ENCODE data around the gene OR1N1.

The OR1N1 gene

DNA sequence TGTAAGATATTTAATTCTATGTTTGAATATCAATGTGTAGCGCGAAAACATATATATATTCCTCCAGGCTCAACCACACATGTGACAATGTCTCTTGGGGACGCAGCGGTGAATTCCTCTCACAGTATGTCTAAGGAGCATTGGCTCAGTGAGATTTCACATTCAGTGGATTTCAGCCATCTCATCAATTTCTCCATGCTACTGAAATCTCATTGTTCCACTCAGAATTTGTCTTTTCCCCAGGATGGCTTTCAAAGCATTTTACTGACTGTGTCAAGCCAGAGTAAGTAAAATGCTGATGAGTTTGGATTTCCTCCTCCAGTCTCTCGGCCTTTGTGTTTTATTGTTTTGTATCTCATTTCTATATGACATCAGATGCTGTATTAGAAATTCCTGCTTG lies 48.0 kb downstream of the OR1N1 start:
- Histone ChIP-seq H3K36me3 (ENCODE audit: control insufficient read depth, insufficient read depth, low read length) (no peaks in the 10 kb centered on the region), H3K4me3 (replicated peaks; ENCODE audit: low read depth, low read length) (no peak overlapping the region), H3K27me3 (replicated peaks; ENCODE audit: control insufficient read depth, insufficient read depth, low read length) (peaks cover 2% of the 10 kb centered on the region; the same call in 1 of the 2 replicates)
- DNase-seq (ENCODE audit: extremely low read depth, insufficient read length) = no peak
- TF ChIP-seq, protein P1, sequence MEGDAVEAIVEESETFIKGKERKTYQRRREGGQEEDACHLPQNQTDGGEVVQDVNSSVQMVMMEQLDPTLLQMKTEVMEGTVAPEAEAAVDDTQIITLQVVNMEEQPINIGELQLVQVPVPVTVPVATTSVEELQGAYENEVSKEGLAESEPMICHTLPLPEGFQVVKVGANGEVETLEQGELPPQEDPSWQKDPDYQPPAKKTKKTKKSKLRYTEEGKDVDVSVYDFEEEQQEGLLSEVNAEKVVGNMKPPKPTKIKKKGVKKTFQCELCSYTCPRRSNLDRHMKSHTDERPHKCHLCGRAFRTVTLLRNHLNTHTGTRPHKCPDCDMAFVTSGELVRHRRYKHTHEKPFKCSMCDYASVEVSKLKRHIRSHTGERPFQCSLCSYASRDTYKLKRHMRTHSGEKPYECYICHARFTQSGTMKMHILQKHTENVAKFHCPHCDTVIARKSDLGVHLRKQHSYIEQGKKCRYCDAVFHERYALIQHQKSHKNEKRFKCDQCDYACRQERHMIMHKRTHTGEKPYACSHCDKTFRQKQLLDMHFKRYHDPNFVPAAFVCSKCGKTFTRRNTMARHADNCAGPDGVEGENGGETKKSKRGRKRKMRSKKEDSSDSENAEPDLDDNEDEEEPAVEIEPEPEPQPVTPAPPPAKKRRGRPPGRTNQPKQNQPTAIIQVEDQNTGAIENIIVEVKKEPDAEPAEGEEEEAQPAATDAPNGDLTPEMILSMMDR (IDR thresholded peaks at IDR 0.05; ENCODE audit: insufficient read depth, low read length, poor library complexity, severe bottlenecking) = no peak

DNA sequence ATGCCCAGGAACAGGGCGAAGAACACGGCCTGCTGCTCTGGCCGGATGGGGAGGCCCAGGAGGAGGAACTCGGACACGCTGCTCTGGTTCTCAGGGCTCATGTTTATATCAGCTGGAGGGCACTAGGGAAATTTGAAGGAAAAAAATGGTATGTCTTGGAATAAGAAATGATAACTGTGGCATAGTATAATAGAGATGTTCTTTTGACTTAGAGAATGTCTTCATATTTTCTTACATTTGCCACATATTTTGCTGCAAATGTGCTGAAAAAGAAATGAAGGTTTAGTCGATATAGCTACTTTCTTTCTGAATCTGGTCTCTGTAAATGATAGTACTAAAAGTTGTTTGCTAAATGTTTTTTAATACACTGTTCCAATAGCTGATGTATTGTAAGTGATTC lies 49.3 kb downstream of the OR1N1 start, which contains the start of gene OR1J1:
TSS of gene OR1J1 (minus strand) at position 101 of the 400 bp plus-strand sequence. CDS start at position 101, 0 bp downstream.
- Histone ChIP-seq H3K27me3 (replicated peaks; ENCODE audit: control insufficient read depth, insufficient read depth, low read length) (peaks cover 2% of the 10 kb centered on the region; the same call in 1 of the 2 replicates), H3K4me3 (replicated peaks; ENCODE audit: low read depth, low read length) (no peak within 1 kb of the TSS), H3K36me3 (ENCODE audit: control insufficient read depth, insufficient read depth, low read length) (no peaks in the 10 kb centered on the region)
- no peak for DNase-seq (ENCODE audit: extremely low read depth, insufficient read length)
- TF ChIP-seq, protein P1 (IDR thresholded peaks at IDR 0.05; ENCODE audit: insufficient read depth, low read length, poor library complexity, severe bottlenecking) = no peak

DNA sequence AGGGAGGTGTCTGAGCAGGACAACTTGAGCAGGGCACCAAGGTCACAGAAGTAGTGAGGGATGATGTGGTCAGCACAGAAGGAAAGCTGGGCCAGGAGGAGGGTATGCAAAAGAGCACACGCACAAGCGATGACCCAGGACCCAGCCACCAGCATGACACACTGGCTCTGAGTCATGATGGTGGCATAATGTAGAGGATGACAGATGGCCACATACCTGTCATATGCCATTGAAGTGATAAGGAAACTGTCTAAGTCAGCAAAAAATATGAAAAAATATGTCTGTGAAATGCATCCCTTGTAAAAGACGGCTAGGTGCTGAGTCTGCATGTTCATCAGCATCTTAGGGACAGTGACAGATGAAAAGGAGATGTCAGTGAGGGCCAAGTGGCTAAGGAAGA lies 49.7 kb downstream of the OR1N1 start:
- Histone ChIP-seq H3K4me3 (replicated peaks; ENCODE audit: low read depth, low read length) (no peak overlapping the region), H3K36me3 (ENCODE audit: control insufficient read depth, insufficient read depth, low read length) (no peaks in the 10 kb centered on the region), H3K27me3 (replicated peaks; ENCODE audit: control insufficient read depth, insufficient read depth, low read length) (peaks cover 2% of the 10 kb centered on the region; the same call in 1 of the 2 replicates)
- DNase-seq (ENCODE audit: extremely low read depth, insufficient read length) = no peak
- TF ChIP-seq, protein P1 (IDR thresholded peaks at IDR 0.05; ENCODE audit: insufficient read depth, low read length, poor library complexity, severe bottlenecking) = no peak

Measured in GM06990 (cell line).